Esophagus squamous epithelium (tissue), 5 donors: ENCODE results near the gene LMNTD1. TPM values are rescaled to one million over a fixed set of nuclear protein-coding genes. Genes with fewer than 3 reads are reported as not detected.

Experiments used
- DNase-seq: peaks from one replicate; lab custom pipeline; 2025; lab: John Stamatoyannopoulos, UW
- H3K27ac ChIP-seq, 4 donors: fragments of 200-600 bp; sonication (generic); one replicate each; pipeline ENCODE4 v1.5.1; 2016 to 2019; ENCODE audit warnings: mild to moderate bottlenecking in 1 of 4
- H3K27me3 ChIP-seq, 4 donors: fragments of 200-600 bp; sonication (generic); 1 replicate in 3 of 4; 2 replicates in 1 of 4; pipeline versions ENCODE4 v1.5.1 to v1.6.0; 2017 to 2021; ENCODE audit warnings: antibody characterized with exemption in 1 of 4
- H3K36me3 ChIP-seq, 3 donors: fragments of 200-600 bp; sonication (generic); one replicate each; pipeline ENCODE4 v1.5.1; 2016 to 2019
- H3K4me1 ChIP-seq, 3 donors: fragments of 200-600 bp; sonication (generic); one replicate each; pipeline ENCODE4 v1.5.1; 2017 to 2019
- H3K4me3 ChIP-seq, 4 donors: fragments of 200-600 bp; sonication (generic); 1 replicate in 3 of 4; 2 replicates in 1 of 4; pipeline ENCODE4 v1.5.1; 2016 to 2019; ENCODE audit warnings: mild to moderate bottlenecking in 2 of 4, moderate library complexity in 1 of 4
- H3K9me3 ChIP-seq, 3 donors: fragments of 200-600 bp; sonication (generic); one replicate each; pipeline ENCODE4 v1.5.1; 2016 to 2019
- CTCF ChIP-seq, 6 experiments: fragments of 450-650 bp in 4 of 6; fragments of 200-600 bp in 2 of 6; sonication (generic) in 2 of 6; IDR thresholded peaks; one replicate each; pipeline ENCODE4 v1.5.1; 2016 to 2019; ENCODE audit warnings: antibody characterized with exemption in 6 of 6, mild to moderate bottlenecking in 4 of 6, moderate library complexity in 4 of 6
- POLR2A ChIP-seq, 4 donors: fragments of 450-650 bp; IDR thresholded peaks; one replicate each; pipeline ENCODE4 v1.6.1; 2017; ENCODE audit warnings: antibody characterized with exemption in 4 of 4, mild to moderate bottlenecking in 4 of 4, moderate library complexity in 3 of 4
- WGBS, 2 donors: methylation state at CpG; one replicate each; pipeline ENCODE4 v1.1.5; 2018; 5-methylcytosine and 5-hydroxymethylcytosine counted together
- intact Hi-C: fragments of 100-400 bp; cut with DNase I; formaldehyde crosslinking; loops from one replicate; pipeline ENCODE4 v1.15.0; 2022
- total RNA-seq, 4 donors: library from RNA; depleted of rRNA; stranded (reverse); fragments of >200 nt; gene quantifications; one replicate each; pipeline ENCODE4 v1.1.0, GENCODE V29; 2016
- donor health status: DM: yes; HTN: yes; CAD: no.

Gene LMNTD1
- total RNA-seq, 4 donors from 2014 or later = not detected

- no peaks in the 10 kb centered on the region for H3K4me1 ChIP-seq
- peaks cover 0 to 58% (median 0%) of the 10 kb centered on the region in 4 donors for H3K27me3 ChIP-seq
- DNase-seq = no peak
- intact Hi-C loops = no loop called here
- no peak overlapping the region for H3K4me3 ChIP-seq
- H3K36me3 ChIP-seq = no peaks in the 10 kb centered on the region
- no peak for TF ChIP-seq CTCF (IDR thresholded peaks at IDR 0.05)
- TF ChIP-seq POLR2A (IDR thresholded peaks at IDR 0.05) = no peak
- H3K27ac ChIP-seq = no peak overlapping the region
- H3K9me3 ChIP-seq = peaks cover 0 to 10% (median 0%) of the 10 kb centered on the region in 3 donors
Measured at GRCh38 chr12:25591144-25591543, 38.1 kb upstream of the LMNTD1 start.

- intact Hi-C loops = no loop called here
- Histone ChIP-seq H3K4me3 (no peak overlapping the region), H3K36me3 (no peaks in the 10 kb centered on the region), H3K27ac (no peak overlapping the region), H3K4me1 (peaks cover 0 to 9% (median 0%) of the 10 kb centered on the region in 3 donors), H3K27me3 (peaks cover 0 to 59% (median 0%) of the 10 kb centered on the region in 4 donors), H3K9me3 (peaks cover 0 to 10% (median 0%) of the 10 kb centered on the region in 3 donors)
- TF ChIP-seq CTCF (IDR thresholded peaks at IDR 0.05) (no peak), POLR2A (IDR thresholded peaks at IDR 0.05) (no peak)
- no peak for DNase-seq
- 81 to 83% methylated on average over 3 to 4 of the region's 5 CpGs for WGBS, 2 donors
Measured at GRCh38 chr12:25590011-25590721, 37.1 kb upstream of the LMNTD1 start.

GRCh38 chr12:25587346-25587745, 34.3 kb upstream of the LMNTD1 start:
- Histone ChIP-seq H3K36me3 (no peaks in the 10 kb centered on the region), H3K9me3 (peaks cover 0 to 10% (median 0%) of the 10 kb centered on the region in 3 donors), H3K4me3 (no peak overlapping the region), H3K27me3 (peaks cover 0 to 68% (median 0%) of the 10 kb centered on the region in 4 donors), H3K27ac (no peak overlapping the region), H3K4me1 (peaks cover 0 to 18% (median 0%) of the 10 kb centered on the region in 3 donors)
- no peak for DNase-seq
- intact Hi-C loops = no loop called here
- TF ChIP-seq POLR2A (IDR thresholded peaks at IDR 0.05) (no peak), CTCF (IDR thresholded peaks at IDR 0.05) (no peak)
- WGBS, 2 donors = 84 to 87% methylated on average over 3 to 4 of the region's 4 CpGs

GRCh38 chr12:25585662-25586061, 32.6 kb upstream of the LMNTD1 start:
- no peak overlapping the region for H3K27ac ChIP-seq
- WGBS, 2 donors = 32 to 45% methylated on average over 5 of the region's 5 CpGs

More at GRCh38 chr12:25585662-25586061, 32.6 kb upstream of the LMNTD1 start:
- DNase-seq = no peak
- intact Hi-C loops = no loop called here
- TF ChIP-seq POLR2A (IDR thresholded peaks at IDR 0.05) = no peak
- TF ChIP-seq CTCF (IDR thresholded peaks at IDR 0.05) = no peak
- Histone ChIP-seq H3K9me3 (peaks cover 0 to 10% (median 0%) of the 10 kb centered on the region in 3 donors), H3K4me3 (no peak overlapping the region), H3K27me3 (peaks cover 0 to 59% (median 0%) of the 10 kb centered on the region in 4 donors), H3K4me1 (peaks cover 0 to 18% (median 0%) of the 10 kb centered on the region in 3 donors), H3K36me3 (no peaks in the 10 kb centered on the region)
